SH-SY5Y (cell line): ENCODE data around the gene SMIM32.

Source experiments
- GATA2 ChIP-seq: IDR thresholded peaks from 2 replicates; pipeline ENCODE4 v1.6.1; 2011; ENCODE audit warnings: mild to moderate bottlenecking, low read depth, low read length
- GATA3 ChIP-seq: IDR thresholded peaks from 2 replicates; pipeline ENCODE4 v1.6.1; 2011; ENCODE audit warnings: low read depth, mild to moderate bottlenecking, low read length, moderate library complexity

The SMIM32 gene

GRCh38 chr5:136192526-136193321, at the start of gene SMIM32:
TSS of gene SMIM32 (minus strand) at chr5:136193162. CDS start at chr5:136192524, 638 bp downstream.
- TF ChIP-seq GATA3 (no peak), GATA2 (no peak)

- TF ChIP-seq GATA2 (no peak), GATA3 (no peak)
Measured at GRCh38 chr5:136242611-136243010, 49.6 kb upstream of the SMIM32 start.

GRCh38 chr5:136242136-136242535, 49.2 kb upstream of the SMIM32 start:
- no peak for TF ChIP-seq GATA2

- TF ChIP-seq GATA2: no peak
- no peak for TF ChIP-seq GATA3
Measured at GRCh38 chr5:136240894-136241293, 47.9 kb upstream of the SMIM32 start.

GRCh38 chr5:136236479-136237083, 43.6 kb upstream of the SMIM32 start:
- TF ChIP-seq GATA3 (no peak), GATA2 (peak; percentile 23; the same call in 1 of the 2 replicates)

- no peak for TF ChIP-seq GATA3
- no peak for TF ChIP-seq GATA2
Measured at GRCh38 chr5:136235321-136235720, 42.4 kb upstream of the SMIM32 start.

GRCh38 chr5:136232316-136232715, 39.4 kb upstream of the SMIM32 start:
- TF ChIP-seq GATA3 (no peak), GATA2 (no peak)

GRCh38 chr5:136230176-136230575, 37.2 kb upstream of the SMIM32 start:
- no peak for TF ChIP-seq GATA3
- TF ChIP-seq GATA2: no peak

- TF ChIP-seq GATA3: no peak
Measured at GRCh38 chr5:136228136-136228757, 35.3 kb upstream of the SMIM32 start.

GRCh38 chr5:136226401-136226800, 33.4 kb upstream of the SMIM32 start:
- TF ChIP-seq GATA2: no peak
- TF ChIP-seq GATA3: no peak

- no peak for TF ChIP-seq GATA2
- no peak for TF ChIP-seq GATA3
Measured at GRCh38 chr5:136225796-136226195, 32.8 kb upstream of the SMIM32 start.

GRCh38 chr5:136222580-136223235, 29.7 kb upstream of the SMIM32 start:
- TF ChIP-seq GATA3: no peak
- TF ChIP-seq GATA2: no peak

- no peak for TF ChIP-seq GATA2
- no peak for TF ChIP-seq GATA3
Measured at GRCh38 chr5:136221340-136221739, 28.4 kb upstream of the SMIM32 start.

- TF ChIP-seq GATA2 (no peak), GATA3 (no peak)
Measured at GRCh38 chr5:136216230-136216629, 23.3 kb upstream of the SMIM32 start.

- TF ChIP-seq GATA3: no peak
- TF ChIP-seq GATA2: no peak
Measured at GRCh38 chr5:136215812-136216211, 22.9 kb upstream of the SMIM32 start.
